Prostate gland (tissue), 2 donors: ENCODE data around the gene RAB6A. TPM values are rescaled to one million over a fixed set of nuclear protein-coding genes. Genes with fewer than 3 reads are reported as not detected.

Source experiments
- DNase-seq: peaks from one replicate; pipeline ENCODE4 v3.0.0-alpha.2; 2019; ENCODE audit warnings: low spot score
- H3K27ac ChIP-seq, 2 donors: fragments of 200-600 bp; sonication (generic); 2 replicates each; pipeline ENCODE4 v1.5.1; 2017 to 2019
- H3K27me3 ChIP-seq: fragments of 200-600 bp; sonication (generic); replicated peaks from 2 replicates; pipeline ENCODE4 v1.5.1; 2019; ENCODE audit not compliant: insufficient read depth
- H3K36me3 ChIP-seq, 2 donors: fragments of 200-600 bp; sonication (generic); 1 replicate in 1 of 2; 2 replicates in 1 of 2; pipeline versions ENCODE4 v1.5.1 to v1.8.1; 2017 to 2019
- H3K4me1 ChIP-seq: fragments of 200-600 bp; sonication (generic); replicated peaks from 2 replicates; pipeline ENCODE4 v1.5.1; 2019
- H3K4me3 ChIP-seq, 2 donors: fragments of 200-600 bp; sonication (generic); 2 replicates each; pipeline ENCODE4 v1.5.1; 2017 to 2019
- H3K9me3 ChIP-seq: fragments of 200-600 bp; sonication (generic); 2 replicates; pipeline ENCODE4 v1.5.1; 2017
- POLR2A ChIP-seq: fragments of 450-650 bp; IDR thresholded peaks from one replicate; pipeline ENCODE4 v1.6.1; 2016; ENCODE audit warnings: antibody characterized with exemption, mild to moderate bottlenecking
- POLR2AphosphoS5 ChIP-seq: sonication (generic); formaldehyde crosslinking; IDR thresholded peaks from one replicate; pipeline ENCODE4 v1.6.1; 2017; ENCODE audit warnings: antibody characterized with exemption
- WGBS: methylation state at CpG from one replicate; pipeline ENCODE4 v1.1.5; 2018; 5-methylcytosine and 5-hydroxymethylcytosine counted together
- intact Hi-C: fragments of 100-400 bp; cut with DNase I; formaldehyde crosslinking; loops from one replicate; pipeline ENCODE4 v1.14.2; 2022
- total RNA-seq, 2 donors: library from RNA; depleted of rRNA; stranded (reverse); fragments of >200 nt; gene quantifications; one replicate each; pipeline ENCODE4 v1.1.0, GENCODE V29; 2016
- TF ChIP-seq, protein P1 (sequence below), 4 experiments: fragments of 200-600 bp in 2 of 4; fragments of 450-650 bp in 2 of 4; sonication (generic) in 2 of 4; IDR thresholded peaks; 1 replicate in 3 of 4; 2 replicates in 1 of 4; pipeline ENCODE4 v1.5.1; 2016 to 2019; ENCODE audit warnings: antibody characterized with exemption in 4 of 4, mild to moderate bottlenecking in 2 of 4, moderate library complexity in 2 of 4

The RAB6A gene
- total RNA-seq, 2 donors from 2014 or later, result 152 to 200 TPM

DNA sequence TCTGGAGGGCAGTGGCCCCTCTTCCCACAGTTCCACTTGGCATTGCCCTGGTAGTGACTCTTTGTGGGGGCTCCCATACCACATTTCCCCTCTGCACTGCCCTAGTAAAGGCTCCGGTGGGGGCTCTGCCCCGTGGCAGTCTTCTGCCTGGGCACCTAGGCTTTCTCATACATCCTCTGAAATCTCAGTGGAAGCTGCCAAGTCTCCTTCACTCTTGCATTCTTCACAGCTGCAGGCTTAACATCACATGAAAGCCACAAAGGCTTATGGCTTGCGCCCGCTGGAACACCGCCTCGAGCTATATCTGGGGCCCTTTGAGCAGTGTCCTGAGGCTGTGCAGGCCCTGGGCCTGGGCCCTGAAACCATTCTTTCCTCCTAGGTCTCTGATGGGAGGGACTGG lies 89.2 kb downstream of the RAB6A start:
- no peaks in the 10 kb centered on the region for H3K9me3 ChIP-seq
- no peak for DNase-seq
- intact Hi-C loops, result no loop called here
- H3K27me3 ChIP-seq, result no peaks in the 10 kb centered on the region
- H3K4me1 ChIP-seq, result no peaks in the 10 kb centered on the region
- no peak overlapping the region for H3K4me3 ChIP-seq
- WGBS, result 83% methylated on average over 6 of the region's 6 CpGs
- H3K27ac ChIP-seq, result no peak overlapping the region
- no peak for TF ChIP-seq POLR2AphosphoS5
- no peak for TF ChIP-seq POLR2A
- TF ChIP-seq, protein P1, sequence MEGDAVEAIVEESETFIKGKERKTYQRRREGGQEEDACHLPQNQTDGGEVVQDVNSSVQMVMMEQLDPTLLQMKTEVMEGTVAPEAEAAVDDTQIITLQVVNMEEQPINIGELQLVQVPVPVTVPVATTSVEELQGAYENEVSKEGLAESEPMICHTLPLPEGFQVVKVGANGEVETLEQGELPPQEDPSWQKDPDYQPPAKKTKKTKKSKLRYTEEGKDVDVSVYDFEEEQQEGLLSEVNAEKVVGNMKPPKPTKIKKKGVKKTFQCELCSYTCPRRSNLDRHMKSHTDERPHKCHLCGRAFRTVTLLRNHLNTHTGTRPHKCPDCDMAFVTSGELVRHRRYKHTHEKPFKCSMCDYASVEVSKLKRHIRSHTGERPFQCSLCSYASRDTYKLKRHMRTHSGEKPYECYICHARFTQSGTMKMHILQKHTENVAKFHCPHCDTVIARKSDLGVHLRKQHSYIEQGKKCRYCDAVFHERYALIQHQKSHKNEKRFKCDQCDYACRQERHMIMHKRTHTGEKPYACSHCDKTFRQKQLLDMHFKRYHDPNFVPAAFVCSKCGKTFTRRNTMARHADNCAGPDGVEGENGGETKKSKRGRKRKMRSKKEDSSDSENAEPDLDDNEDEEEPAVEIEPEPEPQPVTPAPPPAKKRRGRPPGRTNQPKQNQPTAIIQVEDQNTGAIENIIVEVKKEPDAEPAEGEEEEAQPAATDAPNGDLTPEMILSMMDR (IDR thresholded peaks at IDR 0.05), result no peak
- H3K36me3 ChIP-seq, result no peaks in the 10 kb centered on the region

DNA sequence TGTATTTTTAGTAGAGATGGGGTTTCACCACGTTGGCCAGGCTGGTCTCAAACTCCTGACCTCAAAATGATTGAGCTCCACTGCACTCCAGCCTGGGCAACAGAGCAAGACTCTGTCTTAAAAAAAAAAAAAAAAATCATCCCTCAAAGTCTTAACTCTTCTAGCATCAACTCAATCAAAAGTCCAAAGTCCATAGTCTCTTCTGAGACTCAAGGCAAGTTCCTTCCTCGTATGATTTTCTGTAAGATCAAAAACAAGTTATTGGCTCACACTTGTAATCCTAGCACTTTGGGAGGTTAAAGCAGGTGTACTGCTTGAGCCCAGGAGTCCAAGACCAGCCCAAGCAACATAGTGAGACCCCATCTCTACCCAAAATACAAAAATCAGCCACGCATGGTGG lies 90.1 kb downstream of the RAB6A start:
- intact Hi-C loops, result no loop called here

DNA sequence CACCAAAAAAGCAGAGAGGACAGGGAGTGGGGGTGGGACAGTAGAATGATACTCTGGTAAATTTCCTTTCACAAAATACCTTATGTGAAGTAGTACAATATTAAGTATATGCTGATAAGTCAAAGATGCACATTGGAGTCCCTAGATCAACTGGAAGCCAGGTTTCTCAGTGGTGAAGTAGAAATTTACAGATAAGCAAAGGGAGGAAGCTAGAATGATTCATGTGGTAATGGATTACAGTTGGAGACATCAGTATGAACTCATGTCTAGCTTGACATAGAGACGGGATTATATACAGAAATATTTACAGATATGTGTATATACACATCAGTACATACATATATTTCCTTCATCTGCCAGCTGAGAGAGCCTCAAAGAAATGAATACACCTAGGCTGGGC lies 93.0 kb downstream of the RAB6A start:
- H3K4me3 ChIP-seq, result no peak overlapping the region
- WGBS, result 91% methylated on average over 1 of the region's 1 CpG
- no peaks in the 10 kb centered on the region for H3K36me3 ChIP-seq
- H3K9me3 ChIP-seq, result no peaks in the 10 kb centered on the region
- H3K27me3 ChIP-seq, result no peaks in the 10 kb centered on the region
- no peak overlapping the region for H3K27ac ChIP-seq
- no peaks in the 10 kb centered on the region for H3K4me1 ChIP-seq
- DNase-seq, result no peak
- TF ChIP-seq POLR2AphosphoS5, result no peak
- TF ChIP-seq, protein P1 (IDR thresholded peaks at IDR 0.05), result no peak
- no peak for TF ChIP-seq POLR2A
- intact Hi-C loops, result no loop called here

More for the DNA sequence above, 90.1 kb downstream of the RAB6A start:
- H3K4me1 ChIP-seq, result no peaks in the 10 kb centered on the region
- H3K36me3 ChIP-seq, result no peaks in the 10 kb centered on the region
- DNase-seq, result no peak
- TF ChIP-seq POLR2A (no peak), POLR2AphosphoS5 (no peak)
- TF ChIP-seq, protein P1 (IDR thresholded peaks at IDR 0.05), result no peak
- 88% methylated on average over 3 of the region's 3 CpGs for WGBS
- no peak overlapping the region for H3K4me3 ChIP-seq
- H3K27me3 ChIP-seq, result no peaks in the 10 kb centered on the region
- H3K27ac ChIP-seq, result no peak overlapping the region
- H3K9me3 ChIP-seq, result no peaks in the 10 kb centered on the region

GRCh38 chr11:73664877-73665276 lies 96.0 kb downstream of the RAB6A start:
- no peak overlapping the region for H3K27ac ChIP-seq
- DNase-seq, result no peak
- H3K27me3 ChIP-seq, result no peaks in the 10 kb centered on the region
- no peaks in the 10 kb centered on the region for H3K9me3 ChIP-seq
- H3K36me3 ChIP-seq, result no peaks in the 10 kb centered on the region
- intact Hi-C loops, result no loop called here
- no peak overlapping the region for H3K4me3 ChIP-seq
- TF ChIP-seq, protein P1 (IDR thresholded peaks at IDR 0.05), result no peak
- TF ChIP-seq POLR2A, result no peak
- no peak for TF ChIP-seq POLR2AphosphoS5
- no peaks in the 10 kb centered on the region for H3K4me1 ChIP-seq

DNA sequence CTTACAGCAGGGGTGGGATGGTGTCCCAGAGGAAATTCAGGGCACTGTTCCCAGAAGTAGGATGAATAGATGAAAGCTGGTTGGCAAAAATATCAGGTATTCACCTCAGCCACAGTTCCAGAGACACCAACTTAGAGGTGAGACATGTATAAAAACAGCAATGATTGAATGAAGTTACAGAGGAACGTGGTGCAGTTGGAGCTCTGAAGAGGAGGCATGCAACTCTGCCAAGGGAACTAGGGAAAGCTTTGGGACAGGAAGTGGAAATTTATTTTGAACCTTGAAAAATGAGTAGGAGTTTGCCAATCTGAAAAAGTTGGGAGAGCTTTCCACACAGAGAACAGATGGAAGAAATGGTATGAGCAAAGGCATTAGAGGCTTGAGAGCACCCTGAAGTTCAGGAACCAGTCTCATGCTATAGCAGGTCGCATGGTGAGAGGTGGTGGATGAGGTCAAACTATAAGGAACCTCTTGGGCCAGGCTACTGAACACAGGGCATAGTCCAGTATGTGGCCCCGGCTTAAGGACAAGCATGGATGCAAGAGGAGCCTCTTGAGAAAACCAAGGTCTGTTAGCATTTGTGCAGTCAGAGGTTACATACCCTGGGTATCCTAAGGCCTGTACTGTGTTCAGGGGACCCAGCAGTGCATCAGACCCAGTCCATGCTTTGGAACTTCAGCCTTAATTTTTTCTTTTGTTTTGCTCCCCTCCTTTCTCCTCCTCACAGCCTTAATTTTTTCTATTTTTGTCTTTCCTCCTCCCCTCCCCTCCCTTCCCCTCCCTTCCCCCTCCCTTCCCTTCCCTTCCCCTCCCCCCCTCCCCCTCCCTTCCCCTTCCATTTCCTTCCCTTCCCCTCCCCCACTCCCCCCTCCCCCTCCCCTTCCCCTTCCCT lies 97.0 kb downstream of the RAB6A start:
- no peaks in the 10 kb centered on the region for H3K27me3 ChIP-seq
- TF ChIP-seq, protein P1 (IDR thresholded peaks at IDR 0.05), result no peak
- TF ChIP-seq POLR2AphosphoS5 (no peak), POLR2A (no peak)
- intact Hi-C loops, result no loop called here
- 79% methylated on average over 3 of the region's 3 CpGs for WGBS
- DNase-seq, result no peak
- H3K4me3 ChIP-seq, result no peak overlapping the region
- H3K4me1 ChIP-seq, result no peaks in the 10 kb centered on the region
- no peak overlapping the region for H3K27ac ChIP-seq
- no peaks in the 10 kb centered on the region for H3K36me3 ChIP-seq
- no peaks in the 10 kb centered on the region for H3K9me3 ChIP-seq
